GM18873 (cell line): Measurements from ENCODE around the gene EPB41.
"Not testable (repeated sequence)": the region's sequence is repeated elsewhere in the genome, so short reads cannot be mapped to it uniquely, and the experiment has no call there.

Experiments used
- ATAC-seq: cut with Tn5 transposase; IDR thresholded peaks from one replicate; pipeline ENCODE4 v1.9.1; 2021; ENCODE audit warnings: mild to moderate bottlenecking, moderate library complexity, moderate number of reproducible peaks; ENCODE audit not compliant: unreplicated experiment, low FRiP score

The EPB41 gene

GRCh38 chr1:29123887-29124365 lies 209.6 kb downstream of the EPB41 start, which contains the start of gene TMEM200B:
Gene TMEM200B (minus strand): TSS chr1:29123903. CDS start chr1:29121828, 2,075 bp downstream.
- no peak for ATAC-seq

- ATAC-seq: no peak
Measured at GRCh38 chr1:29124366-29125236, 210.2 kb downstream of the EPB41 start.

GRCh38 chr1:29125237-29125641 lies 210.9 kb downstream of the EPB41 start:
- no peak for ATAC-seq

- ATAC-seq: no peak
Measured at GRCh38 chr1:29125788-29126187, 211.4 kb downstream of the EPB41 start.

GRCh38 chr1:29126198-29126597 lies 211.8 kb downstream of the EPB41 start:
- no peak for ATAC-seq

GRCh38 chr1:29128739-29129138 lies 214.4 kb downstream of the EPB41 start:
- ATAC-seq: no peak

GRCh38 chr1:29129916-29130315 lies 215.5 kb downstream of the EPB41 start:
- no peak for ATAC-seq

- not testable (repeated sequence) for ATAC-seq
Measured at GRCh38 chr1:29131056-29131455, 216.7 kb downstream of the EPB41 start.

GRCh38 chr1:29133861-29134694 lies 219.7 kb downstream of the EPB41 start:
- ATAC-seq: no peak

GRCh38 chr1:29134695-29135028 lies 220.3 kb downstream of the EPB41 start:
- ATAC-seq: no peak

GRCh38 chr1:29136391-29136915 lies 222.1 kb downstream of the EPB41 start:
- ATAC-seq: no peak

- ATAC-seq: no peak
Measured at GRCh38 chr1:29142714-29143113, 228.3 kb downstream of the EPB41 start.

- ATAC-seq: no peak
Measured at GRCh38 chr1:29144178-29144577, 229.8 kb downstream of the EPB41 start.

GRCh38 chr1:29145739-29146437 lies 231.5 kb downstream of the EPB41 start:
- no peak for ATAC-seq

- no peak for ATAC-seq
Measured at GRCh38 chr1:29148656-29149491, 234.5 kb downstream of the EPB41 start.

GRCh38 chr1:29150346-29150745 lies 236.0 kb downstream of the EPB41 start:
- not testable (repeated sequence) for ATAC-seq

- ATAC-seq: no peak
Measured at GRCh38 chr1:29152046-29152805, 237.9 kb downstream of the EPB41 start.

- ATAC-seq: no peak
Measured at GRCh38 chr1:29156543-29157268, 242.3 kb downstream of the EPB41 start.
